GM19452 (cell line): ENCODE measurements around the gene GRIN3B.
"Not testable (repeated sequence)": the region's sequence is repeated elsewhere in the genome, so short reads cannot be mapped to it uniquely, and the experiment has no call there.

Experiments used
- ATAC-seq: cut with Tn5 transposase; IDR thresholded peaks from one replicate; pipeline ENCODE4 v1.9.1; 2021; ENCODE audit not compliant: unreplicated experiment

Gene GRIN3B, protein sequence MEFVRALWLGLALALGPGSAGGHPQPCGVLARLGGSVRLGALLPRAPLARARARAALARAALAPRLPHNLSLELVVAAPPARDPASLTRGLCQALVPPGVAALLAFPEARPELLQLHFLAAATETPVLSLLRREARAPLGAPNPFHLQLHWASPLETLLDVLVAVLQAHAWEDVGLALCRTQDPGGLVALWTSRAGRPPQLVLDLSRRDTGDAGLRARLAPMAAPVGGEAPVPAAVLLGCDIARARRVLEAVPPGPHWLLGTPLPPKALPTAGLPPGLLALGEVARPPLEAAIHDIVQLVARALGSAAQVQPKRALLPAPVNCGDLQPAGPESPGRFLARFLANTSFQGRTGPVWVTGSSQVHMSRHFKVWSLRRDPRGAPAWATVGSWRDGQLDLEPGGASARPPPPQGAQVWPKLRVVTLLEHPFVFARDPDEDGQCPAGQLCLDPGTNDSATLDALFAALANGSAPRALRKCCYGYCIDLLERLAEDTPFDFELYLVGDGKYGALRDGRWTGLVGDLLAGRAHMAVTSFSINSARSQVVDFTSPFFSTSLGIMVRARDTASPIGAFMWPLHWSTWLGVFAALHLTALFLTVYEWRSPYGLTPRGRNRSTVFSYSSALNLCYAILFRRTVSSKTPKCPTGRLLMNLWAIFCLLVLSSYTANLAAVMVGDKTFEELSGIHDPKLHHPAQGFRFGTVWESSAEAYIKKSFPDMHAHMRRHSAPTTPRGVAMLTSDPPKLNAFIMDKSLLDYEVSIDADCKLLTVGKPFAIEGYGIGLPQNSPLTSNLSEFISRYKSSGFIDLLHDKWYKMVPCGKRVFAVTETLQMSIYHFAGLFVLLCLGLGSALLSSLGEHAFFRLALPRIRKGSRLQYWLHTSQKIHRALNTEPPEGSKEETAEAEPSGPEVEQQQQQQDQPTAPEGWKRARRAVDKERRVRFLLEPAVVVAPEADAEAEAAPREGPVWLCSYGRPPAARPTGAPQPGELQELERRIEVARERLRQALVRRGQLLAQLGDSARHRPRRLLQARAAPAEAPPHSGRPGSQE

DNA sequence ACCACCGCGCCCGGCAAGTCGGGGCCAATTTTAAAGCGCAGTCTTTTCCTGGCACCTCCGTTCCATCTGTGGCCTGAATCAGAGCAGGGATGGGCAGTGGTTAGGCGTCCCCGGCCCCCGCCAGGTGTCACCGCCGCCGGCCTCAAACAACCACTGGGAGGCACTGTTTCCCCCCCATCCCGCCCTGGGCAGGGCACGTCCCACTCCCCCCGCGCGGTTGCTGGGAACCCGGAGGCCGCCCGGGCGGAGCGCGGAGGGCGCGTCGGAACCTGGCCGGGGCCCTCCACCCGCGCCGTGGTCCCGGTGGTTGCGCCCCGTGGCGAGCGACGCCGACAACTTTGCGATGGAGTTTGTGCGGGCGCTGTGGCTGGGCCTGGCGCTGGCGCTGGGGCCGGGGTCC, at the start of gene GRIN3B:
Gene GRIN3B, plus strand, starts transcription at position 325 of the 400 bp plus-strand sequence. Its CDS starts 19 bp downstream, at position 344.
- ATAC-seq, result no peak

DNA sequence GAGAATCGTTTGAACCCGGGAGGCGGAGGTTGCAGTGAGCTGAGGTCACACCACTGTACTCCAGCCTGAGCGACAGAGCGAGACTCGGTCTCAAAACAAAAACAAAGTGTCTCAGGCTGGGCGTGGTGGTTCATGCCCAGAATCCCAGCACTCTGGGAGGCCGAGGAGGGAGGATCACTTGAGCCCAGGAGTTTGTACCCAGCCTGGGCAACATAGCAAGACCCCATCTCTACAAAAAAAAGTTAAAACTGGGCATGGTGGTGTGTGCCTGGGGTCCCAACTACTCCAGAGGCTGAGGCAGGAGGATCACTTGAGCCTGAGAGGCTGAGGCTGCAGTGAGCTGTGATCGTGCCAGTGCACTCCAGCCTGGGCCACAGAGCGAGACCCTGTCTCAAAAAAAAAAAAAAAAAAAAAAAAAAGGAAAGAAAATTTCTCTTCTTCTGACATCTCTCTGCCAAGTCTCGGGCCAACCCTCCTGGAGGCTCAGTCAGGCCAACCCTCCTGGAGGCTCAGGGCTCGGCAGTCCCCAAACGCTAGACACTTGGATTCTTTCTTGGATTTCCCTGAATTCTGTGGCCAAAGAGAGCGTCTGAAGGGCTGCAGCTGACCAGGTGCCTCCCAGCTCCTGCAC, 48.1 kb upstream of the GRIN3B start:
- no peak for ATAC-seq

DNA sequence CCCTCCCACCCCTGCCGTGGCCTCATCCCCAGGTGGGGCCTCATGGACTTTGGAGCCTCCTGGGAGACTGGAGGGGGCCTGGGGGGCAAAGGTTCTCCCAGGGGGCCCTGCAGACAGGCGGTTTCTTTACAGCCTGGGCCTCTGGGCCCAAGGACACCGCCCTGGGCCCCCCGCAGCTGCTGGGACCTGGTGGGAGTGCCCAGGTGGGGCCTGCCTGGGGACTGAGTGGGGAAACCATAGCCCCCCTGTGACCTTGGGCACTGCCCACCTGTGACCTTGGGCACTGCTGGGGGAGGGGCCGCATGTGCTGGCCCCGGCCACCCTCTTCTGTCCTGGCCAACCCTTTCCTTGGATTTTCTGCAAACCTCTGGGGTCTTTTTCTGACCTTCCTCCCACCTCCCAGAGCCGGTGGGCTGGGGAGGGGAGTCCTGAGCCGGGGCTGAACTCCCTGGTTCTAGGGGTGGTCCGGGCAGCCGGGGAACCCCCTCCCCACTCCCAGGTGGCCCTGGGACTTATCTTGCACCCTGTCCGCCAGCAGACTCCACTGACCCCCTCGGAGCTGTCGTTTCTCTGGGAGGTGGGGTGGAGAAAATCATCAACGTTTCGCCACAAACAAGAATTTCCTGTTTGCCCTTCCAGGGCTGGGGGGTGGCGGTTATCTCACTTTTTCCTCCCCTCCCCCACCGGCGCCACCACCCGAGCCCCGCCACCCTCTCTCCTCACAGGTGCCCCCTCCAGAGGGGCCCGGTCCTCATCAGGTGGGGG, 47.4 kb upstream of the GRIN3B start:
- ATAC-seq, result no peak

DNA sequence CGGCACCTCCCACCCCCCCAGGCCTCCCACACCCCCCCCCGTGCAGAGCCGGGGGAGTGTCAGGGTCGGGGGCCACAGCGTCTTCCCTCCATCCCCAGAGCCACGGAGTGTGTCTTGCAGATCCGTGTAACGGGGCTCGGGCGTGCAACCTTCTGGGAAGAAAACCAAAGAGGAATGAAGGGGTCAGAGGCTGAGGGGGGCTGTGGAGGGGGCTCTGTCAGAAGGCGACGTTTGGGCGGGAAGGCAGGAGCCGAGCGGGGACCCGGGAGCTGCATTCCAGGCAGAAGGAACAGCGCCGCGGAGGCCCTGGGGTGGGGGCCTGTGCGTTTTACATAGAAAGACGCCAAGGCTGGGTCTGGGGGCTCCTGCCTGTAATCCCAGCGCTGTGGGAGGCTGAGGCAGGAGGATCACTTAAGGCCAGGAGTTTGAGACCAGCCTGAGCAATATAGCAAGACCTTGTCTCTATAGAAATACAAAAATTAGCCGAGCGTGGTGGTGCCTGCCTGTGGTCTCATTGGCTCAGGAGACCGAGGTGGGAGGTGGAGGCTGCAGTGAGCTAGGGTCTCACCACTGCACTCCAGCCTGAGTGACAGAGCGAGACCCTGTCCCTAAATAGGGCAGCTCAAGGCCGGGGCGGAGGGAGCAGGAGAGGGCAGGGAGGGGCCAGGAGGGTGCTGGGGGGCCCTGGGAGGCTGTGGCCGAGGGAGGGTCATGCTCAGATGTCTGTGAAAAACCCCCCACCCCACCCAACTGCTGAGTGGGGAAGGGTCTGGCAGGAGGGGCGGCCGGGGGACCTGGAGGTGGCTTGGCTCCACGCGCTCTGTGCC, 46.6 kb upstream of the GRIN3B start:
- no peak for ATAC-seq

DNA sequence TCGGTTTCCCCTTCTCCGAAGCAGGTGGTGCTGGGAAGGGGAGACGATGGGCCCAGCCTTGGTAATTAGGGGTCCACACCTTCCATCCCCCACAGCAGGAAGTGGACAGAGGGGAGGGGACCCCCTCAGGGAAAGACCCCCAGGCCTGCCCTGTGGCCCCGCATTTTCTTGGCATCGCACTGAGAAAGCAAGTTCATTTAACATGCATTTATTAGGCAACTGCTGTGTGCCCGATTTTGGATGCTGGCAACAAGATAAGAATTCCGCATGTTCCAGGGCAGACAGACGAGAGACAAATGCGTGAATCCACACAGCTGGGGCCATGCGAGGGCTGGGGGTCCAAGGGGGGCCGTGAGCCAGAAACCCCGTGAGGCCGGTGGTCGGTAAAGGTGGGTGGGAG, 45.9 kb upstream of the GRIN3B start:
- ATAC-seq, result no peak

DNA sequence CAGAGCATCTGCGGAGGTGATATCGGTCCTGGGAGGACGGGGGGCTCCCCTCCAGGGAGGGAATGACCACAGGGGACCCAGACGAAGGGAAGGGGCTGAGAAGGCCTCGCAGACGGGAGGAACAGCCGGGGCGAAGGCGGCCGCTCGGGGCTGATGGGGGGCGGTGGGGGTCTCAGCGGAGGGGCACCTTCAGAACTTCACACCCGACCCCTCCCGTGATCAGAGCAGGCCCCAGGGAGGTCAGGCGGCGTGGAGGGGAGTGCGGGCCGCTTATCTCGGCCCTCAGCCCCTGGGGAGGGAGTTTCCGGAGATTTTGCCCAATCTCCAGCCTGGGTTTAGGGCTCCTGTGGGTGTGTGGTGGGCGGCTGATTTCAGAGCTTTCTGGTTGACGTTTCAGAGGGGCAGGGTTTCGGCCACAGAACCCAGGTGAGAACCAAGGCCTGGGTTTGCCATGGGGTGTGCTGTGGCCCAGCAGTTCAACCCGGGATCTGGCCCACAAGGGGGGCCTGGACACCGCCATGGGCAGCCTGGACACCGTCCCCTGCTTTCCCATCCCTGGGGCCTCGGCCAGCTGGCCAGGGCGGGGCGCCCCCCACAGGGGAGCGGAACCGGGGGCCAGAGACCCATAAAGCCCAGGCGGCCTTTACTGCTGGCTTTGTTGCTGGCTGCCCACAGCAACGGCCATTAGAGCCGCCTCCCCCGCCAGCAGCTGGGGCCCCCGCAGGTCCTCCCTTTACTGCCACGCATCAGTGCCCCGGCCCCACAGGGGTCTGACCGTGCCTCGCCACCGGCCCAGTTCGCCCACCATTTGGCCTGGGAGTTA, 45.3 kb upstream of the GRIN3B start:
- no peak for ATAC-seq

DNA sequence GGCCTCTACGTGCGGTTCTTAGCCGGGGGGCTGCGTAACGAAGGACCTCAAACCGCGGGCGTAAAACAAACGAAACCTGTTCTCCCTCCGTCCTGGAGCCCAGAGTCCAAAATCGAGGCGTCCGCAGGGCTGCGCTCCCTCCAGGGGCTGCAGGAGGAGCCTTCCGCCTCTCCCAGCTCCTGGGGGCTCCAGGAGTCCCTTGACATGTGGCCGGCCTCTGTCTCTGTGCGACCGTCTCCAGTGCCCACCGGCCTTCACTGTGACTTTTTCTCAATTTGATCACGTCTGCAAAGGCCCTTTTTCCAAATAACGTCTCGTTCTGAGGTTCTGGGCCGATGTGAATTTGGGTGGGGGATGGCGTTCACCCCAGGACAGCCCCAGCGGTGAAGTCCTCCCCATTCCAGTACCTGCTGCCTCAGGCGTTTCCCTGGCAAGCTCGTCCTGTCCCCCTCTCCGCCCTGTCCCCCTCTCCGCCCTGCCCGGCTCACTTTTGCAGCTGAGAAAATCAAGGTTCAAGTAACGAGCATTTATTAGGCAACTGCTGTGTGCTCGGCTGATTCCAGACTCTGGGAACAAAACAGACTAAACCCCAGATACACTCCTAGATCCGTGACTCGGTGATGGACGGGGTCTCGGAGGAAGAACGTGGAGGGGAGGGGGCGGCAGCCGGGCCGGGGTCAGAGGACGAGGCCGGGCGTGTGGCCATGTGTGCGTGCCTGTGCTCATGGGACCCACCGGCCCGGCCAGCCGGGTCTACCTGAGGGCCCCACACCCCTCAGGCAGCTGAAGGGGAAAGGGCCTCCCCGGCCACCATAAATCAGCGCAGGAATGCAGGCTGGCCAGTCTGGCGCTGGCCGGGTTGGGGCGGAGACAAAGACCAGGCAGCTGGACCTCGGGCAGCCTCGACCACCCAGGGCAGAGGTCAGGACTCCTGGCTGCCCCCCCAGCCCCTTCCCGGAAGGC, 44.1 kb upstream of the GRIN3B start:
- no peak for ATAC-seq

DNA sequence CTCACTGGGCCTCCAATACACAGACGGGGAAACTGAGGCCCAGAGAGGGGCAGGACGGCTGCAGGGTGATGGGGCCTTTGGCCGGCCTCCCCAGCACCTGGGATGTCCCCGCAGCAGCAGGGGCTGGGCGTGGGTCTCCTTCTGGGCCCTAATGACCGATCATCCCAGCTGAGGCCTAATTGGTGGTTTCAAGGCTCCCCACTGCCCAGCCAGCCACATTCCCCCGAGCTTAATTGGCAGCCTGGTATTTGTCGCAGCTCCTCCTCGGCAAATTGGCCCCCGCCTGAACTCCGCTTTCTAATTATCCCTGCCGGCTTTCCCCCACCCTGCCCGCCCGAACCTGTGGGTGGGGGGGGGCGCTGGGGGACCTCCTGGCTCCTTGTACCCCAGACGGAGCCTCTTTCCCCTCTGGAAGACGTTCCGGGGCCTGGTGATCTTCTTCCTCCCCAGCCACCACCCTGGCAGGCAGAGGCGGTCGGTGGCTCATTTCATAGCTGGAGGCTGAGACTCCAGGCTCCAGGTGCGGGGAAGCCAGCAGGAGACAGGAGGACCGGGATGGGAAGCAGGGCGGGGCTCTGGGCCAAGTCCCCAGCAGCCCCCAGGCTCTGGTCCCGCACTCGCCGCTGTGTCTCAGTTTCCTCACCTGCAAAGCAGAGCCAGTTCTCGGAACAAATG, 43.3 kb upstream of the GRIN3B start:
- ATAC-seq, result no peak

DNA sequence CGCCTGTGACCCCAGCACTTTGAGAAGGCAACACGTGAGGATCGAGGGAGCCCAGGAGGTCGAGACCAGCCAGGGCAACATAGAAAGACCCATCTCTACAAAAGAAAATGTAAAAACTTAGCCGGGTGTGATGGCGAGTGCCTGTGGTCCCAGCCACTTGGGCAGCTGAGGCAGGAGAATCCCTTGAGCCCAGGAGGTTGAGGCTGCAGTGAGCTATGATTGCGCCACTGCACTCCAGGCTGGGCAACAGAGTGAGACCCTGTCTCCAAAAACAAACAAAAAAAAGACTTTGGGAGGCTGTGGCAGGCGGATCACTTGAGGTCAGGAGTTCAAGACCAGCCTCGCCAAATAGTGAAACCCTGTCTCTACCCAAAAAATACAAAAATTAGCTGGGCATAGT, 42.6 kb upstream of the GRIN3B start:
- not testable (repeated sequence) for ATAC-seq

DNA sequence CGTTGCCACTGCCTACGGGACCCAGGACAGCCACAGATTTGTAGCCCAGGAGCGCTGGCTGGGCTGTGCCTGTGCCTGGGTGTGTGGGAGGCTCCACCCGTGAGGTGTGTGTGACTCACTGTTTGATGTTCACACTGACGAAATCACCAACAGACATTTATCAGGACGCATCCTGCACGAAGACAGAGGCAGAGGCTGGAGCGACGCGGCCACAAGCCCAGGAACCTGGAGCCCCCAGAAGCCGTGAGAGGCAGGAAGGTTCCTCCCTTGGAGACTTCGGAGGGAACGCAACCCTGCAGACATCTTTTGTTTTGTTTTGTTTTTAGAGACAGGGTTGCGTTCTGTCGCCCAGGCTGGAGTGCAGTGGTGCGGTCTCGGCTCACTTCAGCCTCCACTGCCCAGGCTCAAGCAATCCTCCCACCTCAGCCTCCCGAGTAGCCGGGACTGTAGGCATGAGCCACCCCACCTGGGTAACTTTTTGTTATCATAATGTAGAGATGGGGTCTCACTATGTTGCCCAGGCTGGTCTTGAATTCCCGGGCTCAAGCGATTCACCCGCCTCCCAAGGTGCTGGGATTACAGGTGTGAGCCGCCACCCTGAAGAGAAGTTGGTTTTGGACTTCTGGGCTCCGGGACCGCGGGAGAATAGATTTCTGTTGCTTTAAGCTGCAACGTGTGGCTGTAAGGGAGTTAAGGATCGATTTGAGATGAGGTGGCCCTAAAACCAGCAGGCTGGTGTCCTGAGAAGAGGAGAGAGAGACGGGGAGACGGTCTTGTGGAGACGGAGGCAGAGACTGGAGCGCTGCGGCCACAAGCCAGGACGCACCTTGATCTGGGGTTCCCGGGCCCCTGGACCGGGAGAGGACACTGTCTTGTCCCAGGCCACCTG, 41.0 kb upstream of the GRIN3B start:
- no peak for ATAC-seq

DNA sequence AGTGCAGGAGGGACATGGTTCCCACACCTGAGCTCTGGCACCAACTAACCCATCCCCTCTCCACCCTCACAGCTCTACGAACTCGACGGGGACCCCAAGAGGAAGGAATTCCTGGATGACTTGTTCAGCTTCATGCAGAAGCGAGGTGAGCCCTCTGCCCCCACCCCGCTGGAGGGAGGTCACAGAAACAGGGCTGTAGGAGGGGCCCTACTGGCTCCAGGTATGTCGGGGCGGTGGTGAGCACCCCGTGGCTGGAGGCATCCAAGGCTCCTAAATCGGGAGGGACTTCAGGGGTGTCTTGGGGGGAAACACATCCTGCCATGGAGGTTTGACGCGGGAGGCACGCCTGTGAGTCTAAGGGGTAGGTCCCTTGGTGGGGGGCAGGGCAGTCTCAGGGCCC, 40.2 kb upstream of the GRIN3B start:
- ATAC-seq, result no peak

DNA sequence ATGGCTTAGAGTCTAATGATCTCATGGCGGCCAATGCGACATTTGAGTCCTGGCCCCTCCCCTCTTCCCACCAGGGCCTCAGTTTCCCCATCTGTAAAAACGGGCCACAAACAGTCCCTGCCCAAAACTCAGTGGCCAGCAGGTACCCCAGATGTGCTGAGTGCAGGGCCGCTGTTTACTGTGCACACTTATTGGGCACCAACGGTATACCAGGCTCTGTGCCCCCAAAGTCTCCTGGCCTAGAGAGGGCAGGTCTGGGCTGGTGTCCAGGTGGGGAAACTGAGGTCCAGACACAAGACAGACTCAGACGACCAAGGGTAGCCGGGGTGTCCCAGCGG, 39.6 kb upstream of the GRIN3B start:
- ATAC-seq, result no peak

DNA sequence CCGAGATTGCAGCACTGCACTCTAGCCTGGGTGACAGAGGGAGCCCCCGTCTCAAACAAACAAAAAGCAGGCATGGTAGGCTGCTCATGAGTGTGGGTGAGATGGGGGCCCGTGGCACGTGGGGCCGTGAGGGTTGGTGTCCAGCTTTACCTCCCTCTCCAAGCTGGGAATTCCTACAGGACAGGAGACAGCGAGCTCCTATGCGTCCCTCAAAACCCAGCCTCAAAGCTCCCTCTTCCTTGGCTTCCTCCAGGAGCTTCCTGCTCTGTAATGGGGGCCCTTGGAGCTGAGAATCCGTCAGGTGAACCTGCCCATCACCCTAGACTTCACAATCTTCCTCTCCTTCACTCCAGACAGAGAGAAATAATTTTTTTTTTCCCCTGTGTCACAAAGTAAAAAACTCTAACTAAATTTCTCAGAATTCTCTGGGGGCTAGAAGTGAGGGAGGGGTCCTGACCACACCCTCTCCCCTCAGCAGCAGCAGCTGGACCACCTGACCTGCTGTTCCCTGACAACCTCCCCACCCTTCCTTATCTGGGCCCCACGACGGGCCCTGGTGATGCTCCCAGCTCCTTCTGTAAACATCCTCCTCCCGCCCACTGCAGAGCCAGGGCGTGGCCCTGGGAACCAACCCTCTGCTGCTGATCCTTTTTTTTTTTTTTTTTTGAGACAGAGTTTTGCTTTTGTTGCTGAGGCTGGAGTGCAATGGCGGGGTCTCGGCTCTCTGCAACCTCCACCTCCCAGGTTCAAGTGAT, 38.2 kb upstream of the GRIN3B start:
- ATAC-seq, result no peak

DNA sequence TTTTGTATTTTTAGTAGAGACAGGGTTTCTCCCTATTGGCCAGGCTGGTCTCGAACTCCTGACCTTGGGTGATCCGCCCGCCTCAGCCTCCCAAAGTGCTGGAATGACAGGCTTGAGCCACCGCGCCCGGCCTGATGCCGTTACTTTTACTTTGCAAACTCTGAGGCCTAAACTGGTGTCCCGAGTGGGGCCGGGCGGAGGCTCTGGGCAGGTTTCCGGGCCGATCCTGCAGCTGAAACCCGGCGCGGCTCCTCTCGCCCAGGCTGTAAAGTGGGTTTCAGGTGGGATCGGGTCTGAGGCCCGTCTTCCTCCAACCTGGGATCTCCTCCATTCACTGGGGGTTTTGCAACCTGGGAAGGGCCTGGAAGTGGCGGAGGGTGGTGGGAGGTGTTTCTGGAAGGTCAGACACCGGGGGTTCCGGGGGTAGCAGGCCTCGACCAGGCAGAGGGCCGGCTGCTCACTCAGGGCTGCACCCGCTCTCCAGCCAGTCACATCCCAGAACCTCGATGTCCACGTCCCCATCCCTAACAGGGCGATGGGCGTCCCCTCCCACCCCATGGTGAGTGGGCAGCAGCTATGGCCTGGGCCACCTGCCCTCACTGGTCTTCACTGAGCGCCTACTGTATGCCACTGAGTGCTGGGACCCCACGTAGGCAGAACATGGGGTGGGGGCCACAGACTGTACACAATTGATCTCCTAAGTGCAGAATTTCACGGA, 37.4 kb upstream of the GRIN3B start:
- no peak for ATAC-seq

DNA sequence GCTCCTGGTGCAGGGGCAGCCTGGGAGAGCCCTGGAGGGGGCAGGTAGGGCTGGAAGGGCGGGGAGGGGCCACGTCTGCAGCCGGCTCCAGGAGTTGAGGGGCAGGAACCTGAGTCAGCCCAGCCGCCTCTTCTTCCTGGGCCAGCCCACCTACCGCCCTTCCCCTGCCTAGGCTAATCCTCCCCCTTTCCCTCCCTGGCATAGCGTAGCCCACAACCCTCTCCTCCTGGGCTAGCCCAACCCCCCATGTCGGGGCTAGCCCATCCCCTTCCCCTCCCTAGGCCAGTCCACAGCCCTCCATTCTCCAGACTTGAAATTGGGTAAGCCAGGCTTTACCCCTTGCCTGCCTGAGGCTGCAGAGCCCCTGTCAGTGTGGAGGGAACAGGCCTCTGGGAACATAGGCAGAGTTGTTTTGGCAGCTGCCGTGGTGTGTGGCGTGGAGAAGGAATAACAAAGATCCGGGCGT, 36.7 kb upstream of the GRIN3B start:
- no peak for ATAC-seq
